HEK293 (cell line): ENCODE data around the gene DIP2B.

Experiments
- CTCF ChIA-PET: fragments of 350-600 bp; formaldehyde crosslinking; extraction: SDS; loops from one replicate; lab custom pipeline; 2021; ENCODE audit warnings: antibody characterized with exemption; lab: Yijun Ruan, JAX
- POLR2A ChIA-PET: fragments of 300-600 bp; formaldehyde crosslinking; extraction: SDS; loops from one replicate; lab custom pipeline; 2020; ENCODE audit warnings: antibody characterized with exemption, inconsistent platforms; lab: Yijun Ruan, JAX
- H3K27ac ChIP-seq: fragments of 200-500 bp; sonication (Bioruptor generic); 2 replicates; pipeline ENCODE4 v1.5.1; 2014; ENCODE audit warnings: low read depth, low read length, control low read depth, inconsistent platforms; ENCODE audit errors: extremely low read depth
- H3K36me3 ChIP-seq, 2 experiments: fragments of 200-500 bp in 1 of 2; sonication (Bioruptor generic) in 1 of 2; 1 replicate in 1 of 2; 2 replicates in 1 of 2; pipeline ENCODE4 v1.5.1; 2014 to 2017; ENCODE audit warnings: inconsistent platforms in 2 of 2, low read length in 2 of 2; ENCODE audit not compliant: control insufficient read depth in 2 of 2, insufficient read depth in 1 of 2
- H3K4me1 ChIP-seq: fragments of 200-500 bp; sonication (Bioruptor generic); 2 replicates; pipeline ENCODE4 v1.5.1; 2014; ENCODE audit warnings: mild to moderate bottlenecking, low read length, inconsistent platforms; ENCODE audit not compliant: control insufficient read depth, insufficient read depth
- H3K4me3 ChIP-seq: 2 replicates; pipeline ENCODE4 v1.5.1; 2011; ENCODE audit warnings: low read depth, mild to moderate bottlenecking, control low read depth, low read length, moderate library complexity
- H3K9me3 ChIP-seq: fragments of 200-500 bp; sonication (Bioruptor generic); 2 replicates; pipeline ENCODE4 v1.5.1; 2014; ENCODE audit warnings: low read depth, low read length, inconsistent platforms; ENCODE audit not compliant: control insufficient read depth, insufficient read depth
- HOXA7 ChIP-seq: sonication (generic); formaldehyde crosslinking; IDR thresholded peaks from 2 replicates; pipeline ENCODE4 v1.8.1; 2022; ENCODE audit warnings: missing genetic modification reagents, borderline replicate concordance
- MYNN ChIP-seq: fragments of 450-650 bp; formaldehyde crosslinking; IDR thresholded peaks from 2 replicates; pipeline ENCODE4 v1.5.1; 2016; ENCODE audit warnings: missing biosample characterization, missing genetic modification characterization, borderline replicate concordance
- MZF1 ChIP-seq: fragments of 450-650 bp; formaldehyde crosslinking; IDR thresholded peaks from 2 replicates; pipeline ENCODE4 v1.5.1; 2017; ENCODE audit warnings: missing biosample characterization, missing genetic modification characterization, borderline replicate concordance
- OVOL3 ChIP-seq: fragments of 450-650 bp; formaldehyde crosslinking; IDR thresholded peaks from 2 replicates; pipeline ENCODE4 v1.5.1; 2016; ENCODE audit warnings: missing biosample characterization, missing genetic modification characterization
- PRDM1 ChIP-seq: fragments of 450-650 bp; formaldehyde crosslinking; IDR thresholded peaks from 2 replicates; pipeline ENCODE4; 2016; ENCODE audit warnings: missing biosample characterization, missing genetic modification characterization
- ZBTB10 ChIP-seq: fragments of 450-650 bp; formaldehyde crosslinking; IDR thresholded peaks from 2 replicates; pipeline ENCODE4 v1.5.1; 2016; ENCODE audit warnings: missing biosample characterization, missing genetic modification characterization
- ZBTB17 ChIP-seq: fragments of 450-650 bp; formaldehyde crosslinking; IDR thresholded peaks from 2 replicates; pipeline ENCODE4 v1.5.1; 2016; ENCODE audit warnings: missing biosample characterization, missing genetic modification characterization
- ZBTB21 ChIP-seq: fragments of 450-650 bp; formaldehyde crosslinking; IDR thresholded peaks from 2 replicates; pipeline ENCODE4 v1.5.1; 2017; ENCODE audit warnings: missing biosample characterization, missing genetic modification characterization
- ZEB2 ChIP-seq: fragments of 450-650 bp; formaldehyde crosslinking; IDR thresholded peaks from 2 replicates; pipeline ENCODE4 v1.5.1; 2016; ENCODE audit warnings: missing biosample characterization, missing genetic modification characterization
- ZIC2 ChIP-seq: fragments of 450-650 bp; formaldehyde crosslinking; IDR thresholded peaks from 2 replicates; pipeline ENCODE4 v1.5.1; 2016; ENCODE audit warnings: missing biosample characterization, missing genetic modification characterization
- ZNF544 ChIP-seq: fragments of 450-650 bp; formaldehyde crosslinking; IDR thresholded peaks from 2 replicates; pipeline ENCODE4 v1.5.0; 2017; ENCODE audit warnings: missing biosample characterization, missing genetic modification characterization
- ZNF549 ChIP-seq: fragments of 450-650 bp; IDR thresholded peaks from 2 replicates; pipeline ENCODE4 v1.5.1; 2018; ENCODE audit warnings: missing biosample characterization, missing genetic modification characterization, mild to moderate bottlenecking, inconsistent platforms, moderate library complexity
- ZNF621 ChIP-seq: fragments of 450-650 bp; formaldehyde crosslinking; IDR thresholded peaks from 2 replicates; pipeline ENCODE4 v1.5.1; 2017; ENCODE audit warnings: missing biosample characterization, missing genetic modification characterization
- ZNF660 ChIP-seq: fragments of 450-650 bp; IDR thresholded peaks from 2 replicates; pipeline ENCODE4 v1.5.1; 2018; ENCODE audit warnings: missing biosample characterization, mild to moderate bottlenecking, missing genetic modification characterization
- TF ChIP-seq, protein P1 (sequence below): fragments of 450-650 bp; formaldehyde crosslinking; IDR thresholded peaks from 2 replicates; pipeline ENCODE4 v1.5.1; 2016; ENCODE audit warnings: missing biosample characterization, missing genetic modification characterization
- TF ChIP-seq, protein P2 (sequence below): fragments of 450-650 bp; formaldehyde crosslinking; IDR thresholded peaks from 2 replicates; pipeline ENCODE4 v1.5.1; 2016; ENCODE audit warnings: missing biosample characterization, missing genetic modification characterization, low read depth
- TF ChIP-seq, protein P3 (sequence below): fragments of 450-650 bp; formaldehyde crosslinking; IDR thresholded peaks from 2 replicates; pipeline ENCODE4 v1.5.1; 2016; ENCODE audit warnings: missing biosample characterization, missing genetic modification characterization, borderline replicate concordance
- TF ChIP-seq, protein P4 (sequence below): fragments of 450-650 bp; formaldehyde crosslinking; IDR thresholded peaks from 2 replicates; pipeline ENCODE4 v1.5.1; 2016; ENCODE audit warnings: missing biosample characterization, missing genetic modification characterization
- TF ChIP-seq, protein P5 (sequence below): fragments of 450-650 bp; formaldehyde crosslinking; IDR thresholded peaks from 2 replicates; pipeline ENCODE4 v1.5.1; 2016; ENCODE audit warnings: missing biosample characterization, missing genetic modification characterization

The DIP2B gene

GRCh38 chr12:50662116-50662510 lies 157.3 kb downstream of the DIP2B start (continued):
- TF ChIP-seq, protein P1, sequence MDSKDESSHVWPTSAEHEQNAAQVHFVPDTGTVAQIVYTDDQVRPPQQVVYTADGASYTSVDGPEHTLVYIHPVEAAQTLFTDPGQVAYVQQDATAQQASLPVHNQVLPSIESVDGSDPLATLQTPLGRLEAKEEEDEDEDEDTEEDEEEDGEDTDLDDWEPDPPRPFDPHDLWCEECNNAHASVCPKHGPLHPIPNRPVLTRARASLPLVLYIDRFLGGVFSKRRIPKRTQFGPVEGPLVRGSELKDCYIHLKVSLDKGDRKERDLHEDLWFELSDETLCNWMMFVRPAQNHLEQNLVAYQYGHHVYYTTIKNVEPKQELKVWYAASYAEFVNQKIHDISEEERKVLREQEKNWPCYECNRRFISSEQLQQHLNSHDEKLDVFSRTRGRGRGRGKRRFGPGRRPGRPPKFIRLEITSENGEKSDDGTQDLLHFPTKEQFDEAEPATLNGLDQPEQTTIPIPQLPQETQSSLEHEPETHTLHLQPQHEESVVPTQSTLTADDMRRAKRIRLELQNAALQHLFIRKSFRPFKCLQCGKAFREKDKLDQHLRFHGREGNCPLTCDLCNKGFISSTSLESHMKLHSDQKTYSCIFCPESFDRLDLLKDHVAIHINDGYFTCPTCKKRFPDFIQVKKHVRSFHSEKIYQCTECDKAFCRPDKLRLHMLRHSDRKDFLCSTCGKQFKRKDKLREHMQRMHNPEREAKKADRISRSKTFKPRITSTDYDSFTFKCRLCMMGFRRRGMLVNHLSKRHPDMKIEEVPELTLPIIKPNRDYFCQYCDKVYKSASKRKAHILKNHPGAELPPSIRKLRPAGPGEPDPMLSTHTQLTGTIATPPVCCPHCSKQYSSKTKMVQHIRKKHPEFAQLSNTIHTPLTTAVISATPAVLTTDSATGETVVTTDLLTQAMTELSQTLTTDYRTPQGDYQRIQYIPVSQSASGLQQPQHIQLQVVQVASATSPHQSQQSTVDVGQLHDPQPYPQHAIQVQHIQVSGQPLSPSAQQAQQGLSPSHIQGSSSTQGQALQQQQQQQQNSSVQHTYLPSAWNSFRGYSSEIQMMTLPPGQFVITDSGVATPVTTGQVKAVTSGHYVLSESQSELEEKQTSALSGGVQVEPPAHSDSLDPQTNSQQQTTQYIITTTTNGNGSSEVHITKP (tag by site-specific recombination) = no peak
- no peak for TF ChIP-seq ZBTB10 (tag by site-specific recombination)
- TF ChIP-seq ZNF544 (tag by site-specific recombination) = no peak
- TF ChIP-seq, protein P2, sequence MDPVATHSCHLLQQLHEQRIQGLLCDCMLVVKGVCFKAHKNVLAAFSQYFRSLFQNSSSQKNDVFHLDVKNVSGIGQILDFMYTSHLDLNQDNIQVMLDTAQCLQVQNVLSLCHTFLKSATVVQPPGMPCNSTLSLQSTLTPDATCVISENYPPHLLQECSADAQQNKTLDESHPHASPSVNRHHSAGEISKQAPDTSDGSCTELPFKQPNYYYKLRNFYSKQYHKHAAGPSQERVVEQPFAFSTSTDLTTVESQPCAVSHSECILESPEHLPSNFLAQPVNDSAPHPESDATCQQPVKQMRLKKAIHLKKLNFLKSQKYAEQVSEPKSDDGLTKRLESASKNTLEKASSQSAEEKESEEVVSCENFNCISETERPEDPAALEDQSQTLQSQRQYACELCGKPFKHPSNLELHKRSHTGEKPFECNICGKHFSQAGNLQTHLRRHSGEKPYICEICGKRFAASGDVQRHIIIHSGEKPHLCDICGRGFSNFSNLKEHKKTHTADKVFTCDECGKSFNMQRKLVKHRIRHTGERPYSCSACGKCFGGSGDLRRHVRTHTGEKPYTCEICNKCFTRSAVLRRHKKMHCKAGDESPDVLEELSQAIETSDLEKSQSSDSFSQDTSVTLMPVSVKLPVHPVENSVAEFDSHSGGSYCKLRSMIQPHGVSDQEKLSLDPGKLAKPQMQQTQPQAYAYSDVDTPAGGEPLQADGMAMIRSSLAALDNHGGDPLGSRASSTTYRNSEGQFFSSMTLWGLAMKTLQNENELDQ (tag by site-specific recombination) = no peak
- TF ChIP-seq PRDM1 = no peak
- TF ChIP-seq, protein P3, sequence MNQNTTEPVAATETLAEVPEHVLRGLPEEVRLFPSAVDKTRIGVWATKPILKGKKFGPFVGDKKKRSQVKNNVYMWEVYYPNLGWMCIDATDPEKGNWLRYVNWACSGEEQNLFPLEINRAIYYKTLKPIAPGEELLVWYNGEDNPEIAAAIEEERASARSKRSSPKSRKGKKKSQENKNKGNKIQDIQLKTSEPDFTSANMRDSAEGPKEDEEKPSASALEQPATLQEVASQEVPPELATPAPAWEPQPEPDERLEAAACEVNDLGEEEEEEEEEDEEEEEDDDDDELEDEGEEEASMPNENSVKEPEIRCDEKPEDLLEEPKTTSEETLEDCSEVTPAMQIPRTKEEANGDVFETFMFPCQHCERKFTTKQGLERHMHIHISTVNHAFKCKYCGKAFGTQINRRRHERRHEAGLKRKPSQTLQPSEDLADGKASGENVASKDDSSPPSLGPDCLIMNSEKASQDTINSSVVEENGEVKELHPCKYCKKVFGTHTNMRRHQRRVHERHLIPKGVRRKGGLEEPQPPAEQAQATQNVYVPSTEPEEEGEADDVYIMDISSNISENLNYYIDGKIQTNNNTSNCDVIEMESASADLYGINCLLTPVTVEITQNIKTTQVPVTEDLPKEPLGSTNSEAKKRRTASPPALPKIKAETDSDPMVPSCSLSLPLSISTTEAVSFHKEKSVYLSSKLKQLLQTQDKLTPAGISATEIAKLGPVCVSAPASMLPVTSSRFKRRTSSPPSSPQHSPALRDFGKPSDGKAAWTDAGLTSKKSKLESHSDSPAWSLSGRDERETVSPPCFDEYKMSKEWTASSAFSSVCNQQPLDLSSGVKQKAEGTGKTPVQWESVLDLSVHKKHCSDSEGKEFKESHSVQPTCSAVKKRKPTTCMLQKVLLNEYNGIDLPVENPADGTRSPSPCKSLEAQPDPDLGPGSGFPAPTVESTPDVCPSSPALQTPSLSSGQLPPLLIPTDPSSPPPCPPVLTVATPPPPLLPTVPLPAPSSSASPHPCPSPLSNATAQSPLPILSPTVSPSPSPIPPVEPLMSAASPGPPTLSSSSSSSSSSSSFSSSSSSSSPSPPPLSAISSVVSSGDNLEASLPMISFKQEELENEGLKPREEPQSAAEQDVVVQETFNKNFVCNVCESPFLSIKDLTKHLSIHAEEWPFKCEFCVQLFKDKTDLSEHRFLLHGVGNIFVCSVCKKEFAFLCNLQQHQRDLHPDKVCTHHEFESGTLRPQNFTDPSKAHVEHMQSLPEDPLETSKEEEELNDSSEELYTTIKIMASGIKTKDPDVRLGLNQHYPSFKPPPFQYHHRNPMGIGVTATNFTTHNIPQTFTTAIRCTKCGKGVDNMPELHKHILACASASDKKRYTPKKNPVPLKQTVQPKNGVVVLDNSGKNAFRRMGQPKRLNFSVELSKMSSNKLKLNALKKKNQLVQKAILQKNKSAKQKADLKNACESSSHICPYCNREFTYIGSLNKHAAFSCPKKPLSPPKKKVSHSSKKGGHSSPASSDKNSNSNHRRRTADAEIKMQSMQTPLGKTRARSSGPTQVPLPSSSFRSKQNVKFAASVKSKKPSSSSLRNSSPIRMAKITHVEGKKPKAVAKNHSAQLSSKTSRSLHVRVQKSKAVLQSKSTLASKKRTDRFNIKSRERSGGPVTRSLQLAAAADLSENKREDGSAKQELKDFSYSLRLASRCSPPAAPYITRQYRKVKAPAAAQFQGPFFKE (tag by site-specific recombination) = no peak
- TF ChIP-seq ZBTB17 = no peak
- TF ChIP-seq ZNF549 (tag by site-specific recombination) = no peak
- TF ChIP-seq MZF1 (tag by site-specific recombination) = no peak

GRCh38 chr12:50665170-50665569 lies 160.4 kb downstream of the DIP2B start:
- Histone ChIP-seq H3K27ac (no peak overlapping the region), H3K4me3 (no peak overlapping the region), H3K4me1 (peaks cover 20% of the 10 kb centered on the region), H3K36me3 (no peaks in the 10 kb centered on the region; a peak in 1 of 3 replicates), H3K9me3 (no peaks in the 10 kb centered on the region)
- POLR2A ChIA-PET = no interaction called here
- CTCF ChIA-PET = interaction anchor here (0.6 to 0.9 kb wide), 2 partner anchors 20 to 96 kb away, joined by 3 to 4 read pairs; no protein-coding TSS in a partner anchor
- TF ChIP-seq HOXA7 (CRISPR knock-in tag) (no peak), ZEB2 (tag by site-specific recombination) (peak; percentile 69), OVOL3 (no peak), ZIC2 (tag by site-specific recombination) (no peak), ZNF621 (tag by site-specific recombination) (no peak), MYNN (tag by site-specific recombination) (no peak), ZBTB21 (no peak), ZNF660 (tag by site-specific recombination) (no peak)
- TF ChIP-seq, protein P4, sequence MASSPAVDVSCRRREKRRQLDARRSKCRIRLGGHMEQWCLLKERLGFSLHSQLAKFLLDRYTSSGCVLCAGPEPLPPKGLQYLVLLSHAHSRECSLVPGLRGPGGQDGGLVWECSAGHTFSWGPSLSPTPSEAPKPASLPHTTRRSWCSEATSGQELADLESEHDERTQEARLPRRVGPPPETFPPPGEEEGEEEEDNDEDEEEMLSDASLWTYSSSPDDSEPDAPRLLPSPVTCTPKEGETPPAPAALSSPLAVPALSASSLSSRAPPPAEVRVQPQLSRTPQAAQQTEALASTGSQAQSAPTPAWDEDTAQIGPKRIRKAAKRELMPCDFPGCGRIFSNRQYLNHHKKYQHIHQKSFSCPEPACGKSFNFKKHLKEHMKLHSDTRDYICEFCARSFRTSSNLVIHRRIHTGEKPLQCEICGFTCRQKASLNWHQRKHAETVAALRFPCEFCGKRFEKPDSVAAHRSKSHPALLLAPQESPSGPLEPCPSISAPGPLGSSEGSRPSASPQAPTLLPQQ (tag by site-specific recombination) = no peak
- TF ChIP-seq, protein P5, sequence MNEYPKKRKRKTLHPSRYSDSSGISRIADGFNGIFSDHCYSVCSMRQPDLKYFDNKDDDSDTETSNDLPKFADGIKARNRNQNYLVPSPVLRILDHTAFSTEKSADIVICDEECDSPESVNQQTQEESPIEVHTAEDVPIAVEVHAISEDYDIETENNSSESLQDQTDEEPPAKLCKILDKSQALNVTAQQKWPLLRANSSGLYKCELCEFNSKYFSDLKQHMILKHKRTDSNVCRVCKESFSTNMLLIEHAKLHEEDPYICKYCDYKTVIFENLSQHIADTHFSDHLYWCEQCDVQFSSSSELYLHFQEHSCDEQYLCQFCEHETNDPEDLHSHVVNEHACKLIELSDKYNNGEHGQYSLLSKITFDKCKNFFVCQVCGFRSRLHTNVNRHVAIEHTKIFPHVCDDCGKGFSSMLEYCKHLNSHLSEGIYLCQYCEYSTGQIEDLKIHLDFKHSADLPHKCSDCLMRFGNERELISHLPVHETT (tag by site-specific recombination) = peak; percentile 44; the same call in 1 of the 2 replicates
